CD4-positive, alpha-beta T cell treated with Interleukin-4 for 4 hours (primary cell): Measurements from ENCODE around the gene MISP.

Experiments
- DNase-seq: peaks from one replicate; pipeline ENCODE4 v3.0.0-alpha.2; 2020

MISP gene

DNA sequence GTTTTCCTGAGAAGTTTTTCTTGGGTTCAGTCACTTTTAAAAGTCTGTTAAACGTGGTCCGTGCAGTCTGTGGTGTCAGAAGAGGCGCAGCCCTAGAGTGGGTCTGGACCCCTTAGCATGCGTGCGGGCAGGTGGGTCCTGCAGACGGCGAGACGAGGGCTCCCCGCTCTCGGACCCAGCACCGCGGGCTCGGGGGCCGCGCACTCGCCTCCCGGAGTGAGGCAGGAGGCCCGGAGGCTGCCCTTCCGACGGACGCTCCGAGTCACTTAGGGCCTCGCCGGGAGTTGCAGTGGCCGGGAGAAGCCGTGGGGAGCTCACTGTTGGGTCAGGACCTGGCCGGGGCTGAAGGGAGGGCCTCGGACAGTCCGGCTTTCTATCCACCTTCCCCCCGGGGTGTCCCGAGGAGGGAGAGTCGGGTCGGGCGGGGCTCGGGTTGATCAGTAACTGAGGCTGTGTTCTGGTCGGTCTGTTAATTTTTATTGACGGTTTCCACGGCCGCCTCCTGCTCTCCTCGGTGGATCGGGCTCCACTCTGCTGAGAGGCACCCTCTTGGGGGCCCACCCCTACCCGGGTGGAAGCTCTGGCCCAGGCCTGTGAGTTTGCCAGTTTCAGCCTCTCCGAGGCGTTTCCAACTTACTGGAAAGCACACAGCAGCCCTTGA, 47.6 kb downstream of the MISP start:
- no peak for DNase-seq

GRCh38 chr19:799076-799881, 48.4 kb downstream of the MISP start:
- DNase-seq, result no peak

GRCh38 chr19:800360-801029, 49.6 kb downstream of the MISP start:
- DNase-seq, result no peak

- no peak for DNase-seq
Observed at GRCh38 chr19:801030-801860, 50.3 kb downstream of the MISP start.

- no peak for DNase-seq
Observed at GRCh38 chr19:801861-802497, 51.1 kb downstream of the MISP start.

GRCh38 chr19:802498-803098, 51.7 kb downstream of the MISP start:
- DNase-seq, result no peak

DNA sequence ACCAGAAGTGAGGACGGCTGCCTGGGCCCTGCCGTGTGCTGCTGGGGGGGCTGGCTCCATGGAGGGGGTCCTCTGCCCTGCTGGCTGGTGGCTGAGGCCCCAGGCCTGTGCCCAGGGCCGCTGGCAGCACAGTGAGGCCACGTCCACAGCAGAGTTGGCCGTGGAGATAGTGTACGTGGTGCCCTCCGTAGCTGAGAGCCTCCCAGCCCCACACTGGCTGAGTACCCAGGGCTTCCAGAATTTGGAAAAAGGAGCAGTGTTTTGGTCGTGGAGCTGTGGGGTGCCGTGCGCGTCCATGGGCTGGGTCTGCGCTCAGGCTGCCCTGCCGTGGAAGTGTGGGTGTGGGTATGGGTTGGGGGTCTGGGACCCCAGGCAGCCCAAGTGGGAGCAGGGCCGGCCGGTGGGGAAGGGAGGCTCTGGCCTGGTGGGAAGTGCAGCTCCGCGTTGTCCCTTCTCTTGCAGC, 52.2 kb downstream of the MISP start:
- DNase-seq, result no peak

DNA sequence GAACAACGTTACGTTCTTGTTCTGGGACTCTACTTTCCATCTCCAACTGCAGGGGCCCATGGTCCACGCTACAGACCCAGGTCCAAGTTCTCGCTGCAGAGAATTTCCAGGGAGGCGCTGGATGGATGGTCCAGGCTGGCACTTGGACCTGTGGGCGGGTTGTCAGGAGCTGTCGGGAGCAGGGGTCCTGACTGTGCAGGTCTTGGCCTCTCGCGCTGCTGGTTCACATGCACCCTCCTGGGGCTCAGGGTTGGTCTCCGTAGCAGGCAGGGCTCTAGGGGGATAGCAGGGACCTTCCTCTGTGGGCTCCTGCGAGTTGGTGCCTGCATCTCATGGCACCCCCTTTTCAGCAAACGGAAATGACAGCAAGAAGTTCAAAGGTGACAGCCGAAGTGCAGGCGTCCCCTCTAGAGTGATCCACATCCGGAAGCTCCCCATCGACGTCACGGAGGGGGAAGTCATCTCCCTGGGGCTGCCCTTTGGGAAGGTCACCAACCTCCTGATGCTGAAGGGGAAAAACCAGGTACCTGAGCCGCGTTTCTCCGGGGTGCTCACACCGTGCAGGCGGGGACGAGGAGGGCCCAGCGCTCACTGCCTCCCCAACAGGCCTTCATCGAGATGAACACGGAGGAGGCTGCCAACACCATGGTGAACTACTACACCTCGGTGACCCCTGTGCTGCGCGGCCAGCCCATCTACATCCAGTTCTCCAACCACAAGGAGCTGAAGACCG, 52.9 kb downstream of the MISP start:
- no peak for DNase-seq

- DNase-seq, result no peak
Observed at GRCh38 chr19:804419-805165, 53.7 kb downstream of the MISP start.

DNA sequence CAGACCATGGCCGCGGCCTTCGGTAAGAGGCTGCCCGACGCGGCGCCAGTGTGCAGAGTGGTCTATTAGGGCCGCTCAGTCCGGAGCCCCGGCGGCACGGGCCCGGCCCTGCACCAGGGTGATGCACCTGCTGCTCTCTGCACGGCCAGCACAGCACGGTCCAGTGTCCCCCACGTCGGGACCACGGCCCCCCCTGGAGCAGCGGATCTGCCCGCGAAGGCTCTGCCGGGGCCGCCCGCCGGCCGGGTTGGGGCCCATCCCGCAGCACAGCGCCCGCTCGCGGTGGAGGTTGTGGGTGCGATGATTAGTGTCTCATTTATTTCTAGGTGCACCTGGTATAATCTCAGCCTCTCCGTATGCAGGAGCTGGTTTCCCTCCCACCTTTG, 54.2 kb downstream of the MISP start:
- no peak for DNase-seq

DNA sequence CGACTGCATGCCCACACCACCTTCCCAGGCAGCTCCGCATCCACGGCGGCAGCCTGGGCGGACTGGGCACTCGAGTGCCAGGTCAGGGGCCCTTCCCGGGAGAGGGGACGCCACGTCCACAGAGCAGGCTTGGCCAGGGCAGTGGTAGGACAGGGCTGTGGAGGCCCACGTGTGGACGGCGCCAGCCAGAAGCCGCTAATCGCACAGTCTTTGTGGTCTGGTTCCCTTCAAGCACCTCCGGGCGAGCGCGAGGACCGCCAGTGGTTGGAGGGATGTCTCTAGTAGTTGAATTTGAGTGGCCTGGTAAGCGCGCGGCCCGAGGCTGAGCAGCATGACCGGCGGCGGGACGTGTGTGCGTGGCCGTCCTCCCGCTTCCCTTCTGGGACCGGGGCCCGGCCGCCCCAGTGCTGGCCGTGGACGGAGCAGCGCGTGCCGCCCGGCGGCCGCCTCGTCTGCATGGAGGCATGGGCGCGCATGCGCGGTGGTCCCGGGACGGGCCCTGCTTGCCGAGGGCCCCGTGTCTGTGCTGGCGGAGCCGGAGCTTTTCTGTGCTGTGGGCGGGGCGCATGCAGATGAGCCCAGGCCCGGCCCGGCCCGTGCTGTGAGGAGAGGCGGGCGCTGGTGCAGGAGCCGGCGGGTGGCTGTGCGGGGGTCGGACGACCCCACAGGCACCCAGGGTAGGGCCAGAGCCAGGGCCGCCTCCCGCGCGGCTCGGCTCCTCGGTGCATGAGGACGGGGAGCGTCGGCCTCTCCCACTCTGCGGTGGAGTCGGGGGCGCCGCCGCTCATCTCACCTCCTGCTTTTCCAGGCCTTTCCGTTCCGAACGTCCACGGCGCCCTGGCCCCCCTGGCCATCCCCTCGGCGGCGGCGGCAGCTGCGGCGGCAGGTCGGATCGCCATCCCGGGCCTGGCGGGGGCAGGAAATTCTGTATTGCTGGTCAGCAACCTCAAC, 55.0 kb downstream of the MISP start:
- no peak for DNase-seq

- DNase-seq, result no peak
Observed at GRCh38 chr19:806815-807421, 56.0 kb downstream of the MISP start.

DNA sequence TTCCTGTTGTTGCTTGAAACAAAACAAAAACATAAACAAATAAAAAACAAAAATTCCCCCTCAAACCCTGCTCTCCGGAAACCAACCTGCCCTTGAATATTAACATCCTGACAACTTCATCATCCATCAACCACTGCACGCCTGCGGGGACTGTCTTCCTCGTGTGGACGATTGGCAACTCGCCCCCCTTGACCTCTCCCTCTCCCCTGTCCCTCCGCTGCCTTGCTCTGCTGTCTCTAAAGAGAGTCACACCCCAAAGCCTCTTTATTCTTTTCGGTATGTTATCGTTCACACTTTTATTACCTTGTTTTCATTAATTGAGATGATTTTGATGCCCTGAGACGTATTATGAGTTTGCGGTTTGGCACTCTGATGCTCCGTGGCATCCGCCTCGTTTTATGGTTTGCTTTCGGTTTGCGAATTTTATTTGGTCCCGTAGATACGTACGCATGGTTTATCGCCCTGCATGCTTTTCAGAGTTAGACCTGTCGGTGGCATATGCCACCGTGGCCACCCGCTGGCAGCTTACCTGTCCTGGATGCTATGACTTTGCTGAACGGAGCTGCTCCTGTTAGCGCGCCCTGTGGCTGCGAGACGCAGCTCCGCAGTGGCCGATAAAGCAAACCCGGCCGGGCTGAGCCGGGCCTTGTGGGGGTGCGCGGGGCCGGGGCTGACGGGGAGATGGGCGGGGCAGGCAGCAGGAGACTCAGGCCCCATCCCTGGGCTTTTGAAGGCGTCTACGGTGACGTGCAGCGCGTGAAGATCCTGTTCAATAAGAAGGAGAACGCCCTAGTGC, 56.9 kb downstream of the MISP start:
- DNase-seq, result no peak

DNA sequence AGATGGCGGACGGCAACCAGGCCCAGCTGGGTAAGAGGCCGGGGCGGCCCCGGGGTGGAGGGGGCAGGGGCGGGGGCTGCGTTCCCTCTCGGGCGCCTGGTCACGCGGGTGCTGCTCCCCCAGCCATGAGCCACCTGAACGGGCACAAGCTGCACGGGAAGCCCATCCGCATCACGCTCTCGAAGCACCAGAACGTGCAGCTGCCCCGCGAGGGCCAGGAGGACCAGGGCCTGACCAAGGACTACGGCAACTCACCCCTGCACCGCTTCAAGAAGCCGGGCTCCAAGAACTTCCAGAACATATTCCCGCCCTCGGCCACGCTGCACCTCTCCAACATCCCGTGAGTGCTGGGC, 57.5 kb downstream of the MISP start:
- no peak for DNase-seq

- no peak for DNase-seq
Observed at GRCh38 chr19:810077-810855, 59.4 kb downstream of the MISP start.

DNA sequence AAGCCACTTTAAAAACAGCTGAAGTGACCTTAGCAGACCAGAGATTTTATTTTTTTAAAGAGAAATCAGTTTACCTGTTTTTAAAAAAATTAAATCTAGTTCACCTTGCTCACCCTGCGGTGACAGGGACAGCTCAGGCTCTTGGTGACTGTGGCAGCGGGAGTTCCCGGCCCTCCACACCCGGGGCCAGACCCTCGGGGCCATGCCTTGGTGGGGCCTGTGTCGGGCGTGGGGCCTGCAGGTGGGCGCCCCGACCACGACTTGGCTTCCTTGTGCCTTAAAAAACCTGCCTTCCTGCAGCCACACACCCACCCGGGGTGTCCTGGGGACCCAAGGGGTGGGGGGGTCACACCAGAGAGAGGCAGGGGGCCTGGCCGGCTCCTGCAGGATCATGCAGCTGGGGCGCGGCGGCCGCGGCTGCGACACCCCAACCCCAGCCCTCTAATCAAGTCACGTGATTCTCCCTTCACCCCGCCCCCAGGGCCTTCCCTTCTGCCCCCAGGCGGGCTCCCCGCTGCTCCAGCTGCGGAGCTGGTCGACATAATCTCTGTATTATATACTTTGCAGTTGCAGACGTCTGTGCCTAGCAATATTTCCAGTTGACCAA, 60.1 kb downstream of the MISP start:
- DNase-seq, result no peak

DNA sequence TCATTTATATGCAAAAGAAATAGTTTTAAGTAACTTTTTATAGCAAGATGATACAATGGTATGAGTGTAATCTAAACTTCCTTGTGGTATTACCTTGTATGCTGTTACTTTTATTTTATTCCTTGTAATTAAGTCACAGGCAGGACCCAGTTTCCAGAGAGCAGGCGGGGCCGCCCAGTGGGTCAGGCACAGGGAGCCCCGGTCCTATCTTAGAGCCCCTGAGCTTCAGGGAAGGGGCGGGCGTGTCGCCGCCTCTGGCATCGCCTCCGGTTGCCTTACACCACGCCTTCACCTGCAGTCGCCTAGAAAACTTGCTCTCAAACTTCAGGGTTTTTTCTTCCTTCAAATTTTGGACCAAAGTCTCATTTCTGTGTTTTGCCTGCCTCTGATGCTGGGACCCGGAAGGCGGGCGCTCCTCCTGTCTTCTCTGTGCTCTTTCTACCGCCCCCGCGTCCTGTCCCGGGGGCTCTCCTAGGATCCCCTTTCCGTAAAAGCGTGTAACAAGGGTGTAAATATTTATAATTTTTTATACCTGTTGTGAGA, 60.7 kb downstream of the MISP start:
- DNase-seq, result no peak
